ENCODE results near the gene SREK1. TPM values are rescaled to one million over a fixed set of nuclear protein-coding genes. Genes with fewer than 3 reads are reported as not detected.

SREK1 gene, protein sequence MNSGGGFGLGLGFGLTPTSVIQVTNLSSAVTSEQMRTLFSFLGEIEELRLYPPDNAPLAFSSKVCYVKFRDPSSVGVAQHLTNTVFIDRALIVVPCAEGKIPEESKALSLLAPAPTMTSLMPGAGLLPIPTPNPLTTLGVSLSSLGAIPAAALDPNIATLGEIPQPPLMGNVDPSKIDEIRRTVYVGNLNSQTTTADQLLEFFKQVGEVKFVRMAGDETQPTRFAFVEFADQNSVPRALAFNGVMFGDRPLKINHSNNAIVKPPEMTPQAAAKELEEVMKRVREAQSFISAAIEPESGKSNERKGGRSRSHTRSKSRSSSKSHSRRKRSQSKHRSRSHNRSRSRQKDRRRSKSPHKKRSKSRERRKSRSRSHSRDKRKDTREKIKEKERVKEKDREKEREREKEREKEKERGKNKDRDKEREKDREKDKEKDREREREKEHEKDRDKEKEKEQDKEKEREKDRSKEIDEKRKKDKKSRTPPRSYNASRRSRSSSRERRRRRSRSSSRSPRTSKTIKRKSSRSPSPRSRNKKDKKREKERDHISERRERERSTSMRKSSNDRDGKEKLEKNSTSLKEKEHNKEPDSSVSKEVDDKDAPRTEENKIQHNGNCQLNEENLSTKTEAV
- 10 to 100 TPM; 23.4 to 33.6 (median 26.9) TPM for total RNA-seq
- polyA plus RNA-seq: 10 to 100 TPM; 12.6 to 59.8 TPM
- long read RNA-seq, donor 1, partial matches to known transcripts: 21 of 29 reads
- long read RNA-seq, donor 1, other reads (novel, unspliced or antisense): 5 of 29 reads
- long read RNA-seq, donor 2, full-length matches to known transcripts: 7 of 46 reads
- long read RNA-seq, donor 2, partial matches to known transcripts: 33 of 46 reads
- long read RNA-seq, donor 2, other reads (novel, unspliced or antisense): 6 of 46 reads
- long read RNA-seq, donor 3, partial matches to known transcripts: 36 of 47 reads
- long read RNA-seq, donor 3, other reads (novel, unspliced or antisense): 9 of 47 reads

GRCh38 chr5:66144074-66144833 lies at the start of gene SREK1:
SREK1 (plus strand) TSS chr5:66144300; CDS start chr5:66144377, 77 bp downstream.
- 0% methylated on average over 86 of the region's 86 CpGs for WGBS, 2 donors
- peaks cover 0 to 50% (median 26%) of the 10 kb centered on the region in 9 donors for H3K4me1 ChIP-seq
- TF ChIP-seq CTCF (IDR thresholded peaks at IDR 0.05): no peak

GRCh38 chr5:66100851-66101250 lies 43.2 kb upstream of the SREK1 start:
- ATAC-seq (no peak), DNase-seq (no peak)
- Histone ChIP-seq H3K4me1 (no peaks in the 10 kb centered on the region), H3K36me3 (no peaks in the 10 kb centered on the region), H3K27ac (no peak overlapping the region), H3K4me3 (no peak overlapping the region), H3K9me3 (peaks cover 0 to 78% (median 11%) of the 10 kb centered on the region in 11 donors), H3K27me3 (no peaks in the 10 kb centered on the region)
- 96 to 97% methylated on average over 2 of the region's 2 CpGs for WGBS, 2 donors
- no peak for TF ChIP-seq CTCF (IDR thresholded peaks at IDR 0.05)
- intact Hi-C loops (cut with DNase I): no loop called here

More at GRCh38 chr5:66144074-66144833, at the start of gene SREK1:
- no peaks in the 10 kb centered on the region for H3K27me3 ChIP-seq
- ATAC-seq (peak; percentile 95 to 99 (median 97)), DNase-seq (peak; percentile 91 to 93)
- no peaks in the 10 kb centered on the region for H3K9me3 ChIP-seq
- H3K36me3 ChIP-seq: no peaks in the 10 kb centered on the region
- intact Hi-C loops (cut with DNase I): loop anchor here in 8 of 10 donors (2.0 to 10.0 kb wide), 4 partner anchors 217 to 383 kb away; partner anchors contain the start of gene ERBIN (in 5 of the 8)
- peak within 1 kb of the TSS; percentile 58 to 94 (median 82) for H3K4me3 ChIP-seq
- peak within 1 kb of the TSS; percentile 92 to 100 (median 98) for H3K27ac ChIP-seq

DNA sequence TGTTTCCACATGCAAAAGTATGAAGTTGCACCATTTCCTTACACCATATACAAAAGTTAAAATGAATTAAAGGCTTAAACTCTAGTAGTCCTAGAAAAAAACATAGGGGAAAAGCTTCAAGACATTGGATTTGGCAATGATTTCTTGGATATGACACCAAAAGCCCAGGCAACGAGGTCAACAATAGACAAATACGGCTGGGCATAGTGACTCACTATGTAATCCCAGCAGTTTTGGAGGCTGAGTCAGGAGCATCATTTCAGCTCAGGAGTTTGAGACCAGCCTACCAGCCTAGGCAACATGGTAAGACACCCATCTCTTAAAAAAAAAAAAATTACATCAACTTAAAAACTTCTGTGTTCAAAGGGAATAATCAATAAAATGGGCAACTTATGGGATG lies 30.9 kb upstream of the SREK1 start:
- H3K9me3 ChIP-seq: peaks cover 0 to 61% (median 12%) of the 10 kb centered on the region in 11 donors
- 89% methylated on average over 2 of the region's 2 CpGs for WGBS, 2 donors
- no peak overlapping the region for H3K4me3 ChIP-seq
- no peak for TF ChIP-seq CTCF (IDR thresholded peaks at IDR 0.05)
- ATAC-seq (no peak), DNase-seq (no peak)
- H3K36me3 ChIP-seq: no peaks in the 10 kb centered on the region
- no peaks in the 10 kb centered on the region for H3K4me1 ChIP-seq
- no peaks in the 10 kb centered on the region for H3K27me3 ChIP-seq
- H3K27ac ChIP-seq: no peak overlapping the region
- intact Hi-C loops (cut with DNase I): no loop called here

Data from heart right ventricle (tissue), 16 donors.